HepG2 (cell line): ENCODE results near the gene INTS7. TPM values are rescaled to one million over a fixed set of nuclear protein-coding genes. Genes with fewer than 3 reads are reported as not detected.

Source experiments
- ARID3A ChIP-seq: IDR thresholded peaks from 2 replicates; pipeline ENCODE4 v1.6.1; 2012; ENCODE audit warnings: low read depth, low read length, improper control_type of control experiment
- BRF2 ChIP-seq: sonication (generic); formaldehyde crosslinking; IDR thresholded peaks from 2 replicates; pipeline ENCODE4 v1.8.1; 2022; ENCODE audit warnings: mild to moderate bottlenecking, missing genetic modification reagents
- CEBPG ChIP-seq: IDR thresholded peaks from 2 replicates; pipeline ENCODE4 v1.6.1; 2016
- CEBPZ ChIP-seq: IDR thresholded peaks from 2 replicates; pipeline ENCODE4 v1.6.1; 2012; ENCODE audit warnings: low read length, improper control_type of control experiment
- ESRRA ChIP-seq: sonication (generic); formaldehyde crosslinking; IDR thresholded peaks from 2 replicates; pipeline ENCODE4 v1.5.1; 2020; ENCODE audit warnings: mild to moderate bottlenecking, low read depth, missing genetic modification reagents
- HMG20A ChIP-seq: IDR thresholded peaks from 2 replicates; pipeline ENCODE4 v1.6.1; 2016; ENCODE audit warnings: borderline replicate concordance
- MAFK ChIP-seq, 2 experiments: IDR thresholded peaks in 1 of 2; conservative IDR thresholded peaks in 1 of 2; 2 replicates each; pipeline ENCODE4 v1.6.1; 2011; ENCODE audit warnings: improper control_type of control experiment in 2 of 2, low read length in 2 of 2
- PHF21A ChIP-seq: sonication (generic); formaldehyde crosslinking; IDR thresholded peaks from 2 replicates; pipeline ENCODE4 v1.5.0; 2020; ENCODE audit warnings: mild to moderate bottlenecking, missing genetic modification reagents
- SNAPC5 ChIP-seq: sonication (generic); formaldehyde crosslinking; IDR thresholded peaks from 2 replicates; pipeline ENCODE4 v1.8.1; 2023; ENCODE audit warnings: mild to moderate bottlenecking, missing genetic modification reagents, borderline replicate concordance
- SPEN ChIP-seq: sonication (generic); formaldehyde crosslinking; IDR thresholded peaks from 2 replicates; pipeline ENCODE4 v1.5.1; 2020; ENCODE audit warnings: low read depth, mild to moderate bottlenecking, missing genetic modification reagents
- TFDP1 ChIP-seq: IDR thresholded peaks from 2 replicates; pipeline ENCODE4 v1.6.1; 2016; ENCODE audit warnings: missing compliant biosample characterization, missing genetic modification reagents, borderline replicate concordance
- YY1 ChIP-seq: IDR thresholded peaks from 2 replicates; pipeline ENCODE4 v1.6.1; 2011; ENCODE audit warnings: low read length, low read depth, moderate library complexity, mild to moderate bottlenecking; ENCODE audit not compliant: insufficient read depth, insufficient replicate concordance
- ZBTB21 ChIP-seq: sonication (generic); formaldehyde crosslinking; IDR thresholded peaks from 2 replicates; pipeline ENCODE4 v1.4.0; 2020; ENCODE audit warnings: missing genetic modification reagents
- ZBTB8A ChIP-seq: sonication (generic); formaldehyde crosslinking; IDR thresholded peaks from 2 replicates; pipeline ENCODE4 v1.4.0; 2020; ENCODE audit warnings: mild to moderate bottlenecking, low read depth, missing genetic modification reagents, borderline replicate concordance
- ZFP62 ChIP-seq: sonication (generic); formaldehyde crosslinking; IDR thresholded peaks from 2 replicates; pipeline ENCODE4 v1.4.0; 2020; ENCODE audit warnings: missing genetic modification reagents
- ZFYVE20 ChIP-seq: sonication (generic); formaldehyde crosslinking; IDR thresholded peaks from 2 replicates; pipeline ENCODE4 v1.8.0; 2023; ENCODE audit warnings: low read depth, mild to moderate bottlenecking, moderate library complexity, missing genetic modification reagents, borderline replicate concordance
- ZNF549 ChIP-seq: sonication (generic); formaldehyde crosslinking; IDR thresholded peaks from 2 replicates; pipeline ENCODE4 v1.5.0; 2020; ENCODE audit warnings: missing genetic modification reagents
- ZNF674 ChIP-seq: sonication (generic); formaldehyde crosslinking; IDR thresholded peaks from 2 replicates; pipeline ENCODE4 v1.5.0; 2020; ENCODE audit warnings: low read depth, mild to moderate bottlenecking, missing genetic modification reagents
- ZNF7 ChIP-seq: IDR thresholded peaks from 2 replicates; pipeline ENCODE4 v1.6.1; 2016; ENCODE audit warnings: missing biosample characterization, missing genetic modification reagents
- ZNF766 ChIP-seq: sonication (generic); formaldehyde crosslinking; IDR thresholded peaks from 2 replicates; pipeline ENCODE4 v1.5.0; 2020; ENCODE audit warnings: missing genetic modification reagents, borderline replicate concordance
- polyA plus RNA-seq, 8 experiments: library from polyadenylated mRNA; depleted of rRNA in 3 of 8; stranded (reverse) in 7 of 8; unstranded in 1 of 8; fragments of >200 nt; fragmentation: Illumina TruSeq in 4 of 8; extraction: Trizol in 4 of 8; gene quantifications; 2 replicates each; pipeline versions ENCODE4 v1.2.1 to v1.2.3, GENCODE V29; 2011 to 2016; ENCODE audit warnings: low read depth in 4 of 8, missing spikeins in 1 of 8, mixed read lengths in 1 of 8; ENCODE audit not compliant: insufficient read depth in 1 of 8
- total RNA-seq, 5 experiments: library from RNA; depleted of rRNA; stranded (reverse); fragments of >200 nt; fragmentation: Illumina TruSeq; extraction: Trizol; gene quantifications; 2 replicates each; pipeline ENCODE4 v1.2.3, GENCODE V29; 2016; ENCODE audit warnings: low read depth in 1 of 5

Gene INTS7
- total and polyA plus RNA-seq, 2 of the 13 experiments (the other 11 are each of a cell fraction or from before 2014, with no cell fraction given) = 18.3 to 22.4 TPM

GRCh38 chr1:212035123-212035834 lies at the start of gene INTS7, which contains the start of gene DTL (continued):
- peak; percentile 41; the same call in 1 of the 2 replicates for TF ChIP-seq ESRRA (CRISPR knock-in tag)
- peak; percentile 86; the same call in 1 of the 2 replicates for TF ChIP-seq PHF21A (CRISPR knock-in tag)
- TF ChIP-seq ZNF7 (CRISPR knock-in tag) = no peak
- 0 out of 2 replicates have a peak, but pooled peaks have one; percentile 49 for TF ChIP-seq ZNF674 (CRISPR knock-in tag)
- no peak for TF ChIP-seq CEBPZ
- TF ChIP-seq ZFYVE20 (CRISPR knock-in tag) = 0 out of 2 replicates have a peak, but pooled peaks have one; percentile 42
- no peak for TF ChIP-seq ZFP62
- peak; percentile 81 for TF ChIP-seq ZNF766 (CRISPR knock-in tag)
- TF ChIP-seq HMG20A (CRISPR knock-in tag) = no peak
- TF ChIP-seq ZNF549 (CRISPR knock-in tag) = no peak
- TF ChIP-seq ZBTB21 (CRISPR knock-in tag) = no peak
- peak; percentile 83; the same call in 1 of the 2 replicates for TF ChIP-seq SNAPC5 (CRISPR knock-in tag)
- TF ChIP-seq TFDP1 (CRISPR knock-in tag) = peak; percentile 99
- 0 out of 2 replicates have a peak, but pooled peaks have one; percentile 61 for TF ChIP-seq BRF2 (CRISPR knock-in tag)
- TF ChIP-seq CEBPG (CRISPR knock-in tag) = no peak; the same call in 1 of the 2 replicates
- TF ChIP-seq MAFK (conservative IDR thresholded peaks at IDR 0.05 in 1 of 2, IDR thresholded peaks at IDR 0.05 in 1 of 2; ENCODE audit: low read length in 2 of 2) = no peak
- no peak; the same call in 1 of the 2 replicates for TF ChIP-seq SPEN (CRISPR knock-in tag)
- TF ChIP-seq YY1 = peak; percentile 92
- no peak for TF ChIP-seq ZBTB8A (CRISPR knock-in tag)
- TF ChIP-seq ARID3A = peak; percentile 54; the same call in 1 of the 2 replicates
